NCI-H1092 (cell line): ENCODE results near the gene CCSER1.
"Not testable (repeated sequence)": the region's sequence is repeated elsewhere in the genome, so short reads cannot be mapped to it uniquely, and the experiment has no call there.

ENCODE experiments used
- DNase-seq: peaks from one replicate; lab custom pipeline; 2025; lab: John Stamatoyannopoulos, UW

CCSER1 gene

GRCh38 chr4:91170768-91171167 is 1043.6 kb downstream of the CCSER1 start:
- DNase-seq: no peak

- DNase-seq: no peak
Measured at GRCh38 chr4:91171217-91171616, 1044.0 kb downstream of the CCSER1 start.

- not testable (repeated sequence) for DNase-seq
Measured at GRCh38 chr4:91185061-91185460, 1057.9 kb downstream of the CCSER1 start.

- no peak for DNase-seq
Measured at GRCh38 chr4:91198951-91199350, 1071.8 kb downstream of the CCSER1 start.

GRCh38 chr4:91207535-91207934 is 1080.3 kb downstream of the CCSER1 start:
- DNase-seq: no peak

GRCh38 chr4:91212211-91212610 is 1085.0 kb downstream of the CCSER1 start:
- no peak for DNase-seq

GRCh38 chr4:91217831-91218403 is 1090.7 kb downstream of the CCSER1 start:
- not testable (repeated sequence) for DNase-seq

GRCh38 chr4:91220315-91220714 is 1093.1 kb downstream of the CCSER1 start:
- DNase-seq: no peak

- DNase-seq: no peak
Measured at GRCh38 chr4:91222014-91222413, 1094.8 kb downstream of the CCSER1 start.

GRCh38 chr4:91226867-91227266 is 1099.7 kb downstream of the CCSER1 start:
- DNase-seq: no peak

- no peak for DNase-seq
Measured at GRCh38 chr4:91228659-91229058, 1101.5 kb downstream of the CCSER1 start.

- DNase-seq: no peak
Measured at GRCh38 chr4:91233164-91233563, 1106.0 kb downstream of the CCSER1 start.

GRCh38 chr4:91243132-91243531 is 1115.9 kb downstream of the CCSER1 start:
- peak; percentile 24 for DNase-seq

- no peak for DNase-seq
Measured at GRCh38 chr4:91256043-91256442, 1128.8 kb downstream of the CCSER1 start.

- DNase-seq: no peak
Measured at GRCh38 chr4:91256751-91257150, 1129.6 kb downstream of the CCSER1 start.

GRCh38 chr4:91257721-91258120 is 1130.5 kb downstream of the CCSER1 start:
- no peak for DNase-seq

GRCh38 chr4:91258326-91258725 is 1131.1 kb downstream of the CCSER1 start:
- DNase-seq: no peak

- DNase-seq: no peak
Measured at GRCh38 chr4:91267543-91267942, 1140.3 kb downstream of the CCSER1 start.

- not testable (repeated sequence) for DNase-seq
Measured at GRCh38 chr4:91268481-91268880, 1141.3 kb downstream of the CCSER1 start.

- DNase-seq: no peak
Measured at GRCh38 chr4:91268913-91269312, 1141.7 kb downstream of the CCSER1 start.

- DNase-seq: no peak
Measured at GRCh38 chr4:91279899-91280298, 1152.7 kb downstream of the CCSER1 start.

- peak; percentile 0 for DNase-seq
Measured at GRCh38 chr4:91280551-91281290, 1153.5 kb downstream of the CCSER1 start.

GRCh38 chr4:91282217-91282616 is 1155.0 kb downstream of the CCSER1 start:
- DNase-seq: no peak

- no peak for DNase-seq
Measured at GRCh38 chr4:91283726-91284230, 1156.6 kb downstream of the CCSER1 start.
